HEK293 (cell line): ENCODE results near the gene CSTF1.

ENCODE experiments used
- CTCF ChIA-PET: fragments of 350-600 bp; formaldehyde crosslinking; extraction: SDS; loops from one replicate; lab custom pipeline; 2021; ENCODE audit warnings: antibody characterized with exemption; lab: Yijun Ruan, JAX
- POLR2A ChIA-PET: fragments of 300-600 bp; formaldehyde crosslinking; extraction: SDS; loops from one replicate; lab custom pipeline; 2020; ENCODE audit warnings: antibody characterized with exemption, inconsistent platforms; lab: Yijun Ruan, JAX
- H3K27ac ChIP-seq: fragments of 200-500 bp; sonication (Bioruptor generic); 2 replicates; pipeline ENCODE4 v1.5.1; 2014; ENCODE audit warnings: low read depth, low read length, control low read depth, inconsistent platforms; ENCODE audit errors: extremely low read depth
- H3K36me3 ChIP-seq, 2 experiments: fragments of 200-500 bp in 1 of 2; sonication (Bioruptor generic) in 1 of 2; 1 replicate in 1 of 2; 2 replicates in 1 of 2; pipeline ENCODE4 v1.5.1; 2014 to 2017; ENCODE audit warnings: inconsistent platforms in 2 of 2, low read length in 2 of 2; ENCODE audit not compliant: control insufficient read depth in 2 of 2, insufficient read depth in 1 of 2
- H3K4me1 ChIP-seq: fragments of 200-500 bp; sonication (Bioruptor generic); 2 replicates; pipeline ENCODE4 v1.5.1; 2014; ENCODE audit warnings: mild to moderate bottlenecking, low read length, inconsistent platforms; ENCODE audit not compliant: control insufficient read depth, insufficient read depth
- H3K4me3 ChIP-seq: 2 replicates; pipeline ENCODE4 v1.5.1; 2011; ENCODE audit warnings: low read depth, mild to moderate bottlenecking, control low read depth, low read length, moderate library complexity
- H3K9me3 ChIP-seq: fragments of 200-500 bp; sonication (Bioruptor generic); 2 replicates; pipeline ENCODE4 v1.5.1; 2014; ENCODE audit warnings: low read depth, low read length, inconsistent platforms; ENCODE audit not compliant: control insufficient read depth, insufficient read depth
- BCL11A ChIP-seq: fragments of 450-650 bp; formaldehyde crosslinking; IDR thresholded peaks from 2 replicates; pipeline ENCODE4 v1.5.1; 2016; ENCODE audit warnings: low read depth, missing biosample characterization, missing genetic modification characterization
- BCL11B ChIP-seq: fragments of 450-650 bp; formaldehyde crosslinking; IDR thresholded peaks from 2 replicates; pipeline ENCODE4 v1.5.1; 2016; ENCODE audit warnings: low read depth, missing biosample characterization, missing genetic modification characterization
- GFI1B ChIP-seq: fragments of 450-650 bp; formaldehyde crosslinking; IDR thresholded peaks from 2 replicates; pipeline ENCODE4 v1.5.1; 2016; ENCODE audit warnings: missing biosample characterization, missing genetic modification characterization
- HOXA7 ChIP-seq: sonication (generic); formaldehyde crosslinking; IDR thresholded peaks from 2 replicates; pipeline ENCODE4 v1.8.1; 2022; ENCODE audit warnings: missing genetic modification reagents, borderline replicate concordance
- KLF10 ChIP-seq: fragments of 450-650 bp; IDR thresholded peaks from 2 replicates; pipeline ENCODE4 v1.5.1; 2018; ENCODE audit warnings: missing biosample characterization, mild to moderate bottlenecking, missing genetic modification characterization
- MYNN ChIP-seq: fragments of 450-650 bp; formaldehyde crosslinking; IDR thresholded peaks from 2 replicates; pipeline ENCODE4 v1.5.1; 2016; ENCODE audit warnings: missing biosample characterization, missing genetic modification characterization, borderline replicate concordance
- REPIN1 ChIP-seq: fragments of 450-650 bp; formaldehyde crosslinking; IDR thresholded peaks from 2 replicates; pipeline ENCODE4 v1.5.1; 2017; ENCODE audit warnings: missing biosample characterization, missing genetic modification characterization, low read depth
- TRIM28 ChIP-seq: IDR thresholded peaks from 2 replicates; pipeline ENCODE4 v1.6.1; 2011; ENCODE audit warnings: low read length, control low read depth, borderline replicate concordance
- ZBTB49 ChIP-seq: fragments of 450-650 bp; formaldehyde crosslinking; IDR thresholded peaks from 2 replicates; pipeline ENCODE4 v1.5.1; 2016; ENCODE audit warnings: missing biosample characterization, missing genetic modification characterization, low read depth
- ZBTB7A ChIP-seq: fragments of 450-650 bp; formaldehyde crosslinking; IDR thresholded peaks from 2 replicates; pipeline ENCODE4 v1.5.1; 2016; ENCODE audit warnings: low read depth, missing biosample characterization, missing genetic modification characterization
- ZIC2 ChIP-seq: fragments of 450-650 bp; formaldehyde crosslinking; IDR thresholded peaks from 2 replicates; pipeline ENCODE4 v1.5.1; 2016; ENCODE audit warnings: missing biosample characterization, missing genetic modification characterization
- ZNF114 ChIP-seq: fragments of 450-650 bp; formaldehyde crosslinking; IDR thresholded peaks from 2 replicates; pipeline ENCODE4 v1.5.0; 2017; ENCODE audit warnings: missing biosample characterization, missing genetic modification characterization
- ZNF146 ChIP-seq: fragments of 450-650 bp; formaldehyde crosslinking; IDR thresholded peaks from 2 replicates; pipeline ENCODE4 v1.5.1; 2016; ENCODE audit warnings: missing biosample characterization, missing genetic modification characterization
- ZNF19 ChIP-seq: fragments of 450-650 bp; formaldehyde crosslinking; IDR thresholded peaks from 2 replicates; pipeline ENCODE4; 2016; ENCODE audit warnings: missing biosample characterization, missing genetic modification characterization, low read depth
- ZNF221 ChIP-seq: fragments of 450-650 bp; formaldehyde crosslinking; IDR thresholded peaks from 2 replicates; pipeline ENCODE4 v1.5.1; 2017; ENCODE audit warnings: missing biosample characterization, missing genetic modification characterization, borderline replicate concordance
- ZNF311 ChIP-seq: fragments of 450-650 bp; formaldehyde crosslinking; IDR thresholded peaks from 2 replicates; pipeline ENCODE4 v1.5.1; 2017; ENCODE audit warnings: missing biosample characterization, missing genetic modification characterization, borderline replicate concordance
- ZNF473 ChIP-seq: fragments of 450-650 bp; formaldehyde crosslinking; IDR thresholded peaks from 2 replicates; pipeline ENCODE4 v1.5.1; 2017; ENCODE audit warnings: missing biosample characterization, missing genetic modification characterization
- ZNF513 ChIP-seq: fragments of 450-650 bp; IDR thresholded peaks from 2 replicates; pipeline ENCODE4 v1.5.1; 2018; ENCODE audit warnings: missing biosample characterization, missing genetic modification characterization
- ZNF600 ChIP-seq: fragments of 450-650 bp; formaldehyde crosslinking; IDR thresholded peaks from 2 replicates; pipeline ENCODE4 v1.5.1; 2016; ENCODE audit warnings: missing biosample characterization, missing genetic modification characterization
- ZNF623 ChIP-seq: fragments of 450-650 bp; formaldehyde crosslinking; IDR thresholded peaks from 2 replicates; pipeline ENCODE4 v1.5.1; 2016; ENCODE audit warnings: missing biosample characterization, missing genetic modification characterization
- ZNF701 ChIP-seq: fragments of 450-650 bp; formaldehyde crosslinking; IDR thresholded peaks from 2 replicates; pipeline ENCODE4 v1.5.1; 2016; ENCODE audit warnings: missing biosample characterization, missing genetic modification characterization
- TF ChIP-seq, protein P1 (sequence below): fragments of 450-650 bp; formaldehyde crosslinking; IDR thresholded peaks from 2 replicates; pipeline ENCODE4 v1.5.1; 2016; ENCODE audit warnings: missing biosample characterization, missing genetic modification characterization
- TF ChIP-seq, protein P2 (sequence below): fragments of 450-650 bp; formaldehyde crosslinking; IDR thresholded peaks from 2 replicates; pipeline ENCODE4 v1.5.1; 2016; ENCODE audit warnings: missing biosample characterization, missing genetic modification characterization
- TF ChIP-seq, protein P3 (sequence below): fragments of 450-650 bp; formaldehyde crosslinking; IDR thresholded peaks from 2 replicates; pipeline ENCODE4 v1.5.1; 2017; ENCODE audit warnings: missing biosample characterization, missing genetic modification characterization

CSTF1 gene

GRCh38 chr20:56445540-56445939 is 53.1 kb downstream of the CSTF1 start:
- TF ChIP-seq BCL11A (tag by site-specific recombination) (no peak), KLF10 (tag by site-specific recombination) (no peak), ZNF221 (tag by site-specific recombination) (no peak), ZNF19 (no peak), REPIN1 (tag by site-specific recombination) (no peak), ZNF146 (tag by site-specific recombination) (no peak)
- TF ChIP-seq, protein P1, sequence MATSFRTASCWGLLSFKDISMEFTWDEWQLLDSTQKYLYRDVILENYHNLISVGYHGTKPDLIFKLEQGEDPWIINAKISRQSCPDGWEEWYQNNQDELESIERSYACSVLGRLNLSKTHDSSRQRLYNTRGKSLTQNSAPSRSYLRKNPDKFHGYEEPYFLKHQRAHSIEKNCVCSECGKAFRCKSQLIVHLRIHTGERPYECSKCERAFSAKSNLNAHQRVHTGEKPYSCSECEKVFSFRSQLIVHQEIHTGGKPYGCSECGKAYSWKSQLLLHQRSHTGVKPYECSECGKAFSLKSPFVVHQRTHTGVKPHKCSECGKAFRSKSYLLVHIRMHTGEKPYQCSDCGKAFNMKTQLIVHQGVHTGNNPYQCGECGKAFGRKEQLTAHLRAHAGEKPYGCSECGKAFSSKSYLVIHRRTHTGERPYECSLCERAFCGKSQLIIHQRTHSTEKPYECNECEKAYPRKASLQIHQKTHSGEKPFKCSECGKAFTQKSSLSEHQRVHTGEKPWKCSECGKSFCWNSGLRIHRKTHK, result no peak
- TF ChIP-seq, all 188 proteins: peak for 0
- CTCF ChIA-PET, result no interaction called here
- H3K4me3 ChIP-seq, result no peak overlapping the region
- H3K27ac ChIP-seq, result no peak overlapping the region
- H3K36me3 ChIP-seq, result no peaks in the 10 kb centered on the region
- H3K9me3 ChIP-seq, result no peaks in the 10 kb centered on the region
- no peaks in the 10 kb centered on the region for H3K4me1 ChIP-seq
- POLR2A ChIA-PET, result no interaction called here

- ChIA-PET POLR2A (interaction anchor here (0.7 to 1.0 kb wide), 2 partner anchors 39 to 55 kb away, joined by 3 read pairs; partner anchors contain the start of genes AURKA and CSTF1), CTCF (interaction anchor here (0.7 kb wide), 1 partner anchor 49 kb away, joined by 5 read pairs; no protein-coding TSS in a partner anchor)
- Histone ChIP-seq H3K36me3 (no peaks in the 10 kb centered on the region), H3K4me3 (no peak overlapping the region), H3K27ac (no peak overlapping the region), H3K4me1 (no peaks in the 10 kb centered on the region), H3K9me3 (no peaks in the 10 kb centered on the region)
- no peak for TF ChIP-seq TRIM28
- peak; percentile 79 for TF ChIP-seq ZIC2 (tag by site-specific recombination)
These were observed 54.8 kb downstream of the CSTF1 start for GRCh38 chr20:56447227-56447626.

DNA sequence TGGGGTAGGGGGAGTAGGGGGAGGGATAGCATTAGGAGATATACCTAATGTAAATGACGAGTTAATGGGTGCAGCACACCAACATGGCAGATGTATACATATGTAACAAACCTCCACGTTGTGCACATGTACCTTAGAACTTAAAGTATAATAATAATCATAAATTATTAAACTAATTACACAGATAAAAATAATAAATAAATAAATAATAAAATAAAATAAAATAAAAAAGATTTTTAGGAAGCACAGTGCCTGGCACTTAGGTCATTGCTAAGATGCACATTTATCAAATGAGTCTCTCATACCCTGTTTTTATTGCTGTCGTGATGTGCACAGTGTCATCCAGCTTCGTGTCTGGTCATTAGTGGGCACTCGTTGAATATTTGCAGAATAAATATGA is 57.0 kb downstream of the CSTF1 start:
- ChIA-PET CTCF (no interaction called here), POLR2A (no interaction called here)
- Histone ChIP-seq H3K4me3 (no peak overlapping the region), H3K27ac (no peak overlapping the region)
- TF ChIP-seq ZNF513 (no peak), ZNF600 (tag by site-specific recombination) (no peak), TRIM28 (no peak), MYNN (tag by site-specific recombination) (no peak), HOXA7 (CRISPR knock-in tag) (no peak), ZBTB7A (tag by site-specific recombination) (no peak), ZNF473 (tag by site-specific recombination) (no peak), ZNF701 (no peak), GFI1B (no peak), ZNF114 (no peak), BCL11B (tag by site-specific recombination) (no peak), ZNF623 (tag by site-specific recombination) (no peak), ZBTB49 (tag by site-specific recombination) (no peak), ZNF311 (tag by site-specific recombination) (no peak)
- TF ChIP-seq, protein P2, sequence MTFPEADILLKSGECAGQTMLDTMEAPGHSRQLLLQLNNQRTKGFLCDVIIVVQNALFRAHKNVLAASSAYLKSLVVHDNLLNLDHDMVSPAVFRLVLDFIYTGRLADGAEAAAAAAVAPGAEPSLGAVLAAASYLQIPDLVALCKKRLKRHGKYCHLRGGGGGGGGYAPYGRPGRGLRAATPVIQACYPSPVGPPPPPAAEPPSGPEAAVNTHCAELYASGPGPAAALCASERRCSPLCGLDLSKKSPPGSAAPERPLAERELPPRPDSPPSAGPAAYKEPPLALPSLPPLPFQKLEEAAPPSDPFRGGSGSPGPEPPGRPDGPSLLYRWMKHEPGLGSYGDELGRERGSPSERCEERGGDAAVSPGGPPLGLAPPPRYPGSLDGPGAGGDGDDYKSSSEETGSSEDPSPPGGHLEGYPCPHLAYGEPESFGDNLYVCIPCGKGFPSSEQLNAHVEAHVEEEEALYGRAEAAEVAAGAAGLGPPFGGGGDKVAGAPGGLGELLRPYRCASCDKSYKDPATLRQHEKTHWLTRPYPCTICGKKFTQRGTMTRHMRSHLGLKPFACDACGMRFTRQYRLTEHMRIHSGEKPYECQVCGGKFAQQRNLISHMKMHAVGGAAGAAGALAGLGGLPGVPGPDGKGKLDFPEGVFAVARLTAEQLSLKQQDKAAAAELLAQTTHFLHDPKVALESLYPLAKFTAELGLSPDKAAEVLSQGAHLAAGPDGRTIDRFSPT, result no peak
- TF ChIP-seq, protein P3, sequence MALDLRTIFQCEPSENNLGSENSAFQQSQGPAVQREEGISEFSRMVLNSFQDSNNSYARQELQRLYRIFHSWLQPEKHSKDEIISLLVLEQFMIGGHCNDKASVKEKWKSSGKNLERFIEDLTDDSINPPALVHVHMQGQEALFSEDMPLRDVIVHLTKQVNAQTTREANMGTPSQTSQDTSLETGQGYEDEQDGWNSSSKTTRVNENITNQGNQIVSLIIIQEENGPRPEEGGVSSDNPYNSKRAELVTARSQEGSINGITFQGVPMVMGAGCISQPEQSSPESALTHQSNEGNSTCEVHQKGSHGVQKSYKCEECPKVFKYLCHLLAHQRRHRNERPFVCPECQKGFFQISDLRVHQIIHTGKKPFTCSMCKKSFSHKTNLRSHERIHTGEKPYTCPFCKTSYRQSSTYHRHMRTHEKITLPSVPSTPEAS (tag by site-specific recombination), result no peak
- TF ChIP-seq, all 188 proteins: peak for 0
- Histone ChIP-seq H3K36me3 (no peaks in the 10 kb centered on the region), H3K9me3 (no peaks in the 10 kb centered on the region), H3K4me1 (no peaks in the 10 kb centered on the region)
